Left ventricle myocardium inferior (tissue), 1 donor: Measurements from ENCODE around the gene TUBGCP5. TPM values are rescaled to one million over a fixed set of nuclear protein-coding genes. Genes with fewer than 3 reads are reported as not detected.
"Not testable (repeated sequence)": the region's sequence is repeated elsewhere in the genome, so short reads cannot be mapped to it uniquely, and the experiment has no call there.

ENCODE experiments used
- DNase-seq: peaks from one replicate; pipeline ENCODE4 v3.0.0-alpha.2; 2020
- H3K27ac ChIP-seq: fragments of 200-600 bp; replicated peaks from 2 replicates; pipeline ENCODE4 v1.8.0; 2021
- H3K27me3 ChIP-seq: fragments of 200-600 bp; 2 replicates; pipeline ENCODE4 v1.8.0; 2021; ENCODE audit warnings: low read depth
- H3K36me3 ChIP-seq: fragments of 200-600 bp; 2 replicates; pipeline ENCODE4 v1.8.0; 2021
- H3K4me1 ChIP-seq: fragments of 200-600 bp; 2 replicates; pipeline ENCODE4 v1.8.0; 2021
- H3K4me3 ChIP-seq: fragments of 200-600 bp; 2 replicates; pipeline ENCODE4 v1.8.0; 2021; ENCODE audit warnings: mild to moderate bottlenecking, moderate library complexity
- H3K9me3 ChIP-seq: fragments of 200-600 bp; replicated peaks from 2 replicates; pipeline ENCODE4 v1.8.0; 2021
- intact Hi-C: fragments of 100-400 bp; cut with micrococcal nuclease; formaldehyde crosslinking; loops from one replicate; pipeline ENCODE4 v1.11.0; 2022
- long read RNA-seq: library from polyadenylated mRNA; unstranded; transcript quantifications from one replicate; pipeline ENCODE4 v2.0.0, GENCODE V29; 2021
- total RNA-seq: library from RNA; stranded (reverse); fragmentation: NEBNext Ultra II Directional; extraction: Animal tissue kit (Norgen Biotek cat#: 25700); gene quantifications from one replicate; pipeline ENCODE4 v1.2.1, GENCODE V29; 2021
- TF ChIP-seq, protein P1 (sequence below): fragments of 200-600 bp; IDR thresholded peaks from 2 replicates; pipeline ENCODE4 v1.8.0; 2021; ENCODE audit warnings: antibody characterized with exemption, mild to moderate bottlenecking, borderline replicate concordance
- donor health status: DM: no; HTN: yes; CAD: no; lungs with severe emphysema.

TUBGCP5 gene
- 11.3 TPM for total RNA-seq
- long read RNA-seq, partial matches to known transcripts: 4 of 12 reads
- long read RNA-seq, other reads (novel, unspliced or antisense): 4 of 12 reads

DNA sequence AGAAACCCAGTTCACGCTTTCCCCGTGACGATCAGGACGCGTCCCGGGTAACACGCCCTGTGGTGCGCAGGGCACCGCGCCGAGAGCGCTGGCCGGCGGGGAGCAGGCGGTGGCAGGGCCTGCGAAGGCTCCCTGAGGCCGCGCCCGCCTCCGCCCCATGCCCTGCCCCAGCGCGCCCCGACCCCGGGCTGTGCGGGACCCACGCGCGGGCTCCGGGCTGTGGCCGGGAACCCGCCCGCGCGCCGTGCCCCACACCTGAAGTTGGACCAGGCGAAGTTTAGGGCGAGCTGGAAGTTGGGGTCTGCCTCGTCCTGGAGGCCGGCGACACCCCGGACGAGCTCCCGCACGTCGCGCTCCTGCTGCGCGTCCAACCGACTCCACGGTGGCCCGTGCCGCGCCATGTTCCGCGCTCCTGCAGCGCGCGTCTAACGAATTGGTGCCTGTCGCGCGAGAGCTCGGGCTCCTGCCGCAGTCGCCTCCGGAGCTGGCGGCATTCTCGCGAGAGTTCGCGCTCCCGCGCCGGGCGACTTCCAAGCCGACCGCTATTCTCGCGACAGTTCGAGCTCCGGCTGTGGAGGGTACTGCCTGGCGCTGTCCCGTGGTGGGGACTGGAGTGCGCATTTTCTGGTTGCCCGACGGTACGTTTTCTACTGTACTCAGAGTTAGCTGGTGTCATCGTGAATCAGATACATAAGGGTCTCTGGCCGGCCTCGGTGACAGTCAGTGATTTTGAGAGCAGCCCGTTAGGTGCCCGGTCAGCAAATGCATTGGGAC lies at the start of gene TUBGCP5:
TUBGCP5 (minus strand) TSS at position 427 of the 774 bp plus-strand sequence; CDS start at position 401, 26 bp downstream.
- Histone ChIP-seq H3K36me3 (peaks cover 25% of the 10 kb centered on the region), H3K27ac (peak within 1 kb of the TSS; percentile 86), H3K27me3 (no peaks in the 10 kb centered on the region), H3K9me3 (no peaks in the 10 kb centered on the region), H3K4me3 (peak within 1 kb of the TSS; percentile 74), H3K4me1 (peaks cover 22% of the 10 kb centered on the region)
- peak; percentile 98 for DNase-seq
- intact Hi-C loops: no loop called here
- TF ChIP-seq, protein P1, sequence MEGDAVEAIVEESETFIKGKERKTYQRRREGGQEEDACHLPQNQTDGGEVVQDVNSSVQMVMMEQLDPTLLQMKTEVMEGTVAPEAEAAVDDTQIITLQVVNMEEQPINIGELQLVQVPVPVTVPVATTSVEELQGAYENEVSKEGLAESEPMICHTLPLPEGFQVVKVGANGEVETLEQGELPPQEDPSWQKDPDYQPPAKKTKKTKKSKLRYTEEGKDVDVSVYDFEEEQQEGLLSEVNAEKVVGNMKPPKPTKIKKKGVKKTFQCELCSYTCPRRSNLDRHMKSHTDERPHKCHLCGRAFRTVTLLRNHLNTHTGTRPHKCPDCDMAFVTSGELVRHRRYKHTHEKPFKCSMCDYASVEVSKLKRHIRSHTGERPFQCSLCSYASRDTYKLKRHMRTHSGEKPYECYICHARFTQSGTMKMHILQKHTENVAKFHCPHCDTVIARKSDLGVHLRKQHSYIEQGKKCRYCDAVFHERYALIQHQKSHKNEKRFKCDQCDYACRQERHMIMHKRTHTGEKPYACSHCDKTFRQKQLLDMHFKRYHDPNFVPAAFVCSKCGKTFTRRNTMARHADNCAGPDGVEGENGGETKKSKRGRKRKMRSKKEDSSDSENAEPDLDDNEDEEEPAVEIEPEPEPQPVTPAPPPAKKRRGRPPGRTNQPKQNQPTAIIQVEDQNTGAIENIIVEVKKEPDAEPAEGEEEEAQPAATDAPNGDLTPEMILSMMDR: peak; percentile 69

DNA sequence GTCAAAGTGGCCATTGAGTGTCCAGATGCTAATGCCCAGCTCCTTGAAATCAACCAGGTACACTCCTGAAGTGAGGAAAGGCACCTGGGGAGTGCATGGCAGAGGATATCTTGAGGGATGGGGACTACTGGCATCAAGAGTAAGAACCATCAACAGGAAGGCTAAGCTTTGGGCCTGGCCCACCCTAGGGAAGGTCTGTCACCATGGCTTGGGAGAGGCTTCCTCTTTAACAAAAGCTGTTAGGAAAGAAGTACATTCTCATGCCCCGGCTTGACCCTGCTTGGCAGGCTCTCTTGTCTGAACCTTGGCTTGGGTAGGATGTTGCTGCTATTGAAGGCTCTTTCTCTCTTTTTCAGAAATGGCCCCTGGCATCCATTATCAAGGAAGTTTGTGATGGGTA lies 43.7 kb upstream of the TUBGCP5 start:
- no peak overlapping the region for H3K27ac ChIP-seq
- H3K4me1 ChIP-seq: peaks cover 5% of the 10 kb centered on the region
- TF ChIP-seq, protein P1: no peak
- no peaks in the 10 kb centered on the region for H3K9me3 ChIP-seq
- no peak overlapping the region for H3K4me3 ChIP-seq
- no peak for DNase-seq
- H3K36me3 ChIP-seq: no peaks in the 10 kb centered on the region
- intact Hi-C loops: no loop called here
- no peaks in the 10 kb centered on the region for H3K27me3 ChIP-seq

DNA sequence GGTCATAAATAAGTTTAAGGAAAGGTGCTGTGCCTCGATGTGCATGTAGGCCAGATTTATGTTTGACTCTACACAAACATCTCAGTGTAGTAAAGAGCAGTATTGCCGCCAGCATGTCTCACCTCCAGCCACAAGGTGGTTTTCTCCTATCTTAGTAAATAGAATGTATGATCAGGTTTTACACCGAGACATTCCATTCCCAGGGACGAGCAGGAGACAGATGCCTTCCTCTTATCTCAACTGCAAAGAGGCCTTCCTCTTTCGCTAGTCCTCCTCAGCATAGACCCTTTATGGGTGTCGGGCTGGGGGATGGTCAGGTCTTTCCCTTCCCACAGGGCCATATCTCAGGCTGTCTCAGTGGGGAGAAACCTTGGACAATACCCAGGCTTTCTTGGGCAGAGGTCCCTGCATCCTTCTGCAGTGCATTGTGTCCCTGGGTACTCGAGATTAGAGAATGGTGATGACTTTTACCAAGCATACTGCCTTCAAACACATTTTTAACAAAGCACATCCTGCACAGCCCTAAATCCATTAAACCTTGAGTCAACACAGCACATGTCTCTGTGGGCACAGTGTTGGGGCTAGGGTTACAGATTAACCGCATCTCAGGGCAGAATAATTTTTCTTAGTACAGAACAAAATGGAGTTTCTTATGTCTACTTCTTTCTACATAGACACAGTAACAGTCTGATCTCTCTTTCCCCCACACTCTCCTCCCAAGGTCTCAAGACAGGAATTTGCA lies 42.8 kb upstream of the TUBGCP5 start:
- H3K9me3 ChIP-seq, H3K4me3 ChIP-seq, intact Hi-C loops, H3K27ac ChIP-seq, H3K36me3 ChIP-seq, H3K4me1 ChIP-seq, H3K27me3 ChIP-seq, DNase-seq: not testable (repeated sequence)

DNA sequence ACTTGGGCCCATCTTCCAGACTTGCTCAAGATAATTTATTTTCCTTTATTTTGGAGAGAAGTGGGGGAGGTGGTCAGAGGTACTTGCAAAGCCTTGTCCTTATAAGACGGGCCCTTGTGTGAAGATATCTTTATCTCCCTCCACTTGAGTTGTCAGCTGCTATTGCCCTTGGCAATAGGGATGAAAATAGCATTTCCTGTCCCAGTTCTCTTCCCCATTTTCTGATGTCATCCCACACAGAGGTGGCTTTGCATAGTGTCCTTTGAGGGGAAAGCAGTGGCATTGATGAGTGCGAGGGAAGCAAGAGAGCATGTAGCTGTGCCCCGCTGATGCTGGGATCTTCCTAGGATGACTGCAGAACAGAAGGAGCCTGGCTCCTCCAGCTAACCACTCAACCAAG lies 41.9 kb upstream of the TUBGCP5 start:
- Histone ChIP-seq H3K4me1 (peaks cover 5% of the 10 kb centered on the region), H3K36me3 (no peaks in the 10 kb centered on the region), H3K27ac (no peak overlapping the region), H3K9me3 (no peaks in the 10 kb centered on the region), H3K4me3 (no peak overlapping the region), H3K27me3 (peaks cover 6% of the 10 kb centered on the region)
- intact Hi-C loops: no loop called here
- DNase-seq: no peak
- TF ChIP-seq, protein P1: no peak

DNA sequence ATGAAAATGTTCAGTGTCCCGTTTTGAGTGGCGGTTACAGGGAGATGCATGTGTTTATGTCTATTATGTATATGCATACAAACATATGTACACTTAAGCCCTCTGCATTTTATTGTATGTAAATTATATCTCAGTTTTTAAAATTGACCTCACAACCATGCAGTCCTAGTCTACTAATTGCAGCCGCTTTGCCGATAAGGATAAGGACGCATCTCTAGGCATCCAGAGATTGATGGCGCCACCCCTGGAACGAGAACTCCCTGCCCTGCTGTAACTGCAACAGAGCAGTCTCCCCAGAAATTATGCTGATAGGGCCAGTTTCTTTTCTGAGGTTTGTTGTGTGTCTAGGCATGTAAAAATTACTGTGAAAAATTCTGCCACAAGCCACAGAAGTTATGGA lies 40.4 kb upstream of the TUBGCP5 start:
- Histone ChIP-seq H3K27me3 (peaks cover 20% of the 10 kb centered on the region), H3K9me3 (no peaks in the 10 kb centered on the region), H3K4me3 (no peak overlapping the region), H3K36me3 (no peaks in the 10 kb centered on the region), H3K4me1 (peaks cover 5% of the 10 kb centered on the region), H3K27ac (no peak overlapping the region)
- intact Hi-C loops: no loop called here
- TF ChIP-seq, protein P1: no peak
- no peak for DNase-seq

DNA sequence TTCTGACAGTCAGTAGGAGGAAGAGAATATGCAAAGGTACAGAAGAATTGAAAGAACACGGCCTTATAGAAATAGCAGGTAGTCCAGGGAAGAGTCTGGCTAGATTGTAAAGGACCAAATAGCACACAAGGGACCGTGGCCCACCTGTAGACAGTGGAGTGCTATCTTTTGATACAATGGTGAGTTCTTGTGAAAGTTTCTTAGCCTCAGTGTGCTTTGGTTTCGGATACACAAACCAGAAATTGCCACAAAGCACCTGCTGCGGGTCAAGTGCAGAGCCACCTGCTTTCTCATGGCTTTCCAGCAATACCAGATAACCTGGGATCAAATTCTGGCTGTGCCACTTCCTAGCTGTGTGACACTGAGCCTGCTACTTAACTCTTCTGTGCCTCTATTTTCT lies 36.6 kb upstream of the TUBGCP5 start:
- no peaks in the 10 kb centered on the region for H3K36me3 ChIP-seq
- TF ChIP-seq, protein P1: no peak
- intact Hi-C loops: no loop called here
- H3K4me1 ChIP-seq: no peaks in the 10 kb centered on the region
- H3K4me3 ChIP-seq: no peak overlapping the region
- H3K9me3 ChIP-seq: no peaks in the 10 kb centered on the region
- no peak for DNase-seq
- no peak overlapping the region for H3K27ac ChIP-seq
- H3K27me3 ChIP-seq: peaks cover 43% of the 10 kb centered on the region
